GM21737 (cell line): ENCODE results near the gene COX19.

Experiments used
- ATAC-seq: cut with Tn5 transposase; IDR thresholded peaks from one replicate; pipeline ENCODE4 v1.9.1; 2021; ENCODE audit warnings: mild to moderate bottlenecking, moderate library complexity; ENCODE audit not compliant: unreplicated experiment

COX19 gene

DNA sequence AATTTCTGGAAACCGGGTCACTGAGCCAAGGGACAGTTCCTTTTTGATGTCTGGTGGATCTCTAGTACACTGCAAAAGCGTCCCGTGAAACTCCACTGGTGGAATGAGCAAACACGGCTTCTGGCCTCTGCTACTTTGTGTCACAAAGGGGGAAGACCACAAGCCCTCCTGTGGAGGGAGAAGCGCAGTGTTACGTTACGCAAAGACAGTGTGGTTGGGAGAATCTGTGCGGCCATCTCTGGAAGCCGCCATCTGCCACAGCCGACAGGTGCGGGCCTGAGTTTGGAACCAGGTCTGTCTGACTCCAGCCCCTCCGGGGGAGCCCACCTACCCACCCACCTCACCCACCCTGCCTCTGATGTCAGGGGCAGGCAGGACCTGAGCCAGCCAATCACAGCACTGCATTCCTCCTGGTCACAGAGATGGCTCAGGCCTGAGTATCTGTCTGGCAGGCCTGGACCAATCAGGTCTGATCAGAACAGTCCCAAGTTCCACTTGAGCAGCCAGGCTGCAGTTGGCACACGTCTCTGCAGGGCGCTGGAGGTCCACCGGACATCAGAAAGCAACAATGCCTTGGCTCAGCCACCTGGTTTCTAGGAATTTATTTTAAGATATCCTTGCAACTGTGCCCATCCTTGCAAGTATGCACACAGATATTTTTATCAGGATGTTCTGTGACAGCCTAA, 4.7 kb upstream of the COX19 start:
- ATAC-seq, result no peak

DNA sequence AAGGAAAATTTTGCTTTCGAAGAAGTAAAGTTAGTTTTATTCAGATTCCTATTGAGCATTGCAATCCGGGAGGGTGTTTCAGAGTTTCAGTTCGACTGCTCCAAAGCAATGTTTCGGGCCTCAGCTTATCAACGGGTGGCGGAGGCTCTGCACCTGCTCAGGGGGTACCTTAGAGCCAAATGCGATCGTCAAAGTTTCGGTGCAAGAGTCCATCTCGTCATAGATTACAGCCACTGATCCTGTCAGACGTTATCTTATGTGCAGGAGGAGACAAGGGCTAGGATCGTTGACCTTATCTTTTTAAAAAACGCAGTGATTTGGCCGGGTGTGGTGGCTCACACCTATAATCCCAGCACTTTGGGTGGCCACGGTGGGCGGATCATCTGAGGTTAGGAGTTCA, 3.8 kb upstream of the COX19 start:
- ATAC-seq, result no peak

DNA sequence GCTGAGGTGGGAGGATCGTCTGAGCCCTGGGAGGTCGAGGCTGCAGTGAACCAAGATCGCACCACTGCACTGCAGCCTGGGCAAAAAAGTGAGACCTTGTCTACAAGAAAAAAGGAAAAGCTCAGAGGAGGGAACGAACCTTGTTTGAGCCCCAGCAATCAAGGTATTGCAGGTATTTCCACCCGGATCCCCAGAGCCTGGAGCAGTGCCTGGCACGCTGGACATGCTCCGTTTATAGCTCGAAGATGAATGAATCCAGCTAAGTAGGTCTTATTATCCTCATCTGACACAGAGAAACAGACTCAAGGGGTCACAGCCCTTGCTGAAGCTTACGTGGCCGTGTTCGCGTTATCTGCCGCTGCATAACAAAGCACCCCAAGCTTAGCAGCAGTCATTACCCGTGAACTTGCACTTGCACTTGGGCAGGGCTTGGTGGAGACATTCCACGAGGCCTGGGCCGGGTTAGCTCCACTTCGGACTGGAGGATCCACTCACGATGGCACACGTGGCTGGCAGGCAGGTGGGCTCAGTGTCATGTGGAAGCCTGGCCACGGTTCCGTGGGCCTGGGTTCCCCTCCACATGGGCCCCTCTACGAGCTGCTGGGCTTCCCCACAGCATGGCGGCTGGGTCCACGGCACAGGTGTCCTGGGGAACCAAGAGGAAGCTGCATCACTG, 3.2 kb upstream of the COX19 start:
- no peak for ATAC-seq

DNA sequence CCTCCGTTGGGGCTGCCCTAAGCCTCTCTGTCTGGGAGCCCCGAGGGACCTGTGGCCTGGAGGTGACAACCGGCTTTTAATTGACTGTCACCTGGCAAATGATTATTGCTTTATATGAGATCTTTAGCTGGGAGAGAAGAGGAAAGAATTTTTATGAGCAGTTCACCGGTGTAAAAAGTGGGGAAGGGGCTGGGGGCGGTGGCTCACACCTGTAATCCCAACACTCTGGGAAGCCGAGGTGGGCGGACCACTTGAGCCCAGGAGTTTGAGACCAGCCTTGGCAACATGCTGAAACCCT, 2.6 kb upstream of the COX19 start:
- ATAC-seq, result no peak

DNA sequence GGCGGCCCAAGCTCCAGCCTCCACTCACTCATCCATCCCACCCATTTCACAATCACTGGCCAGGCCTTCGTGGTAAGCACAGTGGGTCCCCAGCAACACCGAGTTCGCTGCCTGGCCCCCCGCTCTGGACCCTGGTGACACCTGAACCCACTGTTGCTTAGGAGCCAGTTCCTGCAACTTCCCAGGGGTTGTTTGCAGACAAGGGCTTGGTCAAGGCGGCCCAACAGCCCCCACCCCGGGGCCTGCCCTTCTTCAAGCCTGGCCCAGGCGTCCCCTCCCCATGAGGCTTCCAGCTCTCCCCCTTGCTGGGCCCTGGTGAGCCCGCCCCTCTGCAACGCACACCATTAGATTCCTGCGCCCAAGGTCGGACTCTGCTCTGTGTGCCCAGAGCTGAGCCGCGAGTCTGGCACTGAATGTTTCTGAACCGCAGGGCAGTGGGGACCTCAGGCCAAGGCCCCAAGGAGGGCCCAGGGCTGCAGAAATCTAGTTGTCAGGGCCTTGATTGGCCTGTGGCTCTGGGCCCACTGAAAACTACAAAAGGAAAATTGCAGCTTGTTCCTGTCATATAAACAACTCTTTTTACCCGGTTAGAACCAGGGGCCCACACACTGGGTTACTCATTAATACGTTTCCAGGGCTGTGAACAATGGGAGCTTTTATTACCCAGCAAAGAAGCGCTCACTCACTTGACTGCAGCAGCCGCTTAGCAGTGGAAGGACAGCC, 2.1 kb upstream of the COX19 start:
- ATAC-seq, result peak; percentile 35

DNA sequence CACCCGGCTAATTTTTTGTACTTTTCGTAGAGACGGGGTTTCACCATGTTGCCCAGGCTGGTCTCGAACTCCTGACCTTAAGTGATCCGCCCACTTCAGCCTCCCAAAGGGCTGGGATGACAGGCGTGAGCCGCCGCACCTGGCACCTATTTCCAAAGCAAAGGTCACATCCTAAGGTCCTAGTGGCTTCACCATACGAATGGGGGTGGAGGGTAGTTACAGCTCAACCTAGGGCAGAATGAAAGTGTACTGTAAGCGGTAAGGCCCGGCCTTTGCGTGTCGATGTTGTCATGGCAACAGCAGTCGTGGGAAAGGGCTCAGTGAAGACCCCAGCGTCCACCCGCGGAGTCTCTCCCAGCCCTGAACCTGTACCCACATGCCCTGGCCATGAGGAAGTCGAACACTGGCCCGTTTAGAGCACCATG, 1.6 kb upstream of the COX19 start:
- ATAC-seq, result no peak

DNA sequence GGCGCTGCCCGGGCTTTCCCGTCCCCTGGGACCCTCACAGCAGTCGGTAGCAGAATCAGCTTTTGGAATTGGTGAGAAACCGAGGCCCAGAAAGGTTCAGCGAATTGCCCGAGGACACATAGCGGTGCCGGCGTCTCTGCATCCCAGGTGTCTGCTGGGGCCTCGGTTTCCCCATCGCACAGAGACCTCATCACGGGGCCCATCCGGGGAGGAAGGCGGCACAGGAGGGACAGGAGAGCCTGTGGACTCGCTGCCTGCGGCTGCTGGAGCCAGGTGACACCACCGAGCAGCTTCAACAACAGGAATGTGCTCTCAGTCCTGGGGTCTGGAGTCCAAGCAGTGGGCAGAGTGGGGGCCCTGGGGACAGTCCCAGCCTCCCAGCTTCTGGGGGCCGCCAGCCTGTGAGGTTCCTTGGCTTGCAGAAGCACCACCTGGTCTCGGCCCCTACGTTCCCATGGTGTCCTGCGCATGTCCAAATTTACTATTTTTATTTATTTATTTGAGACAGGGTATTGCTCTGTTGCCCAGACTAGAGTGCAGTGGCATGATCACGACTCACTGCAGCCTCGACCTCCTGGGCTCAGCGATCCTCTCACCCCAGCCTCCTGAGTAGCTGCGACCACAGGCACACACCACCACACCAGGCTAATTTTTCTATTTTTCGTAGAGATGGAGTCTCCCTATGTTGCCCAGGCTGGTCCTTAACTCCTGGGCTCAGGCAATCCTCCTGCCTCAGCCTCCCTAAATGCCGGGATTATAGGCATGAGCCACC, 539 bp upstream of the COX19 start:
- no peak for ATAC-seq

DNA sequence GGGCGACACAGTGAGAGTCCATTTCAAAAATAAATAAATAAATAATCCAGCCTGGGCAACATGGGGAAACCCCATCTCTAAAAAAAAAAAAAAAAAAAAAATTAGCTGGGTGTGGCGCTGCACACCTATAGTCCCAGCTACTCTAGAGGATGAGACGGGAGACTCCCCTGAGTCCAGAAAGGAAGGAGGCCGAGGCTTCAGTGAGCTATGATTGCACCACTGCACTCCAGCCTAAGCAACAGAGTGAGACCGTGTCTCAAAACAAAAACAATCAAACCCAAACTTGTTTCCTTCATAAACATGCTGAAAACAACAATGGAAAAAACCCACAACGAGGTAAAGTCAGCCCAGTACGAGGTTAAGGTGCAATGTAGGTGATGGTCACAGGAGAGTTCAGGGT, 1.2 kb downstream of the COX19 start:
- ATAC-seq, result no peak

DNA sequence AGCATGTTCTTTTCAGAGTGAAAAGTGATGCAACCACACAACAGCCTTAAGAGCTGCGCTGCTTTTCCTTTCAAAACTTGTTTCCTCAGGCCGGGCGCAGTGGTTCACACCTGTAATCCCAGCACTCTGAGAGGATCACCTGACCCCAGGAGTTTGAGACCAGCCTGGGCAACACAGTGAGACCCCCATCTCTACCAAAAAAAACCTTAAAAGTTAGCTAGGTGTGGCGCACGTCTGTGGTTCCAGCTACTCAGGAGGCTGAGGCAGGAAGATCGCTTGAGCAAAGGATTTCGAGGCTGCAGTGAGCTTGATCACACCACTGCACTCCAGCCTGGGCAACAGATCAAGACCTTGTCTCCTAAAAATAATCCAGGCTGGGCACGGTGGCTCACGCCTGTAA, 2.0 kb downstream of the COX19 start:
- no peak for ATAC-seq

DNA sequence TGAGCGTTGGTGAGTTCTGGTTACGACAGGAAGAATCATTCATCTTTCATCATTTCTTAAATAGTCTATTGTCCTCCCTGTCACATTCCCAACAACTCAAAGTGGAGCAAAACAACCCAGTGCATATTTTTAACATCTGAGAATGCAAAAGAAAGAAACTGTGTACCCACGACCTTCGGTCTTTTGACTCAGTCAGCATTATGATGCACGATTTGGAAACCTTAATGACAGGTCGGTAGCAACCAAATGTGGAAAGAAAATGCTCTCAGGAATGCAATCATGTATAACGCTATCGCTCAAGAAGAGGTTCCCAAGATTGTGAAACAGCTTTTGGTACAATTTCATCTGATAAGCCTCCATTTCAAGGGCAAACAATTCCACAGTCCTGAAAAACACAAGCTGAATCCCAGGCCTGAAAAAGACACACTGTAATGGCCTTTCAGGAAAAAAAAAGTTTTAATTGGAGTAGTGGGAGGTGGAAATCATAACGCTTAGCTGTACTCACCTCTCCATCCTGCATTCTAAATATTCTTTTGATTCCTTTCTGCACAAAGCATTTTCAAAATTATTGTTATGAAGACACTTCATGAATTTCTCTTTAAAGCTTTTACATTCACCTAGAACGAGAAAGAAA, 2.6 kb downstream of the COX19 start:
- ATAC-seq, result no peak

DNA sequence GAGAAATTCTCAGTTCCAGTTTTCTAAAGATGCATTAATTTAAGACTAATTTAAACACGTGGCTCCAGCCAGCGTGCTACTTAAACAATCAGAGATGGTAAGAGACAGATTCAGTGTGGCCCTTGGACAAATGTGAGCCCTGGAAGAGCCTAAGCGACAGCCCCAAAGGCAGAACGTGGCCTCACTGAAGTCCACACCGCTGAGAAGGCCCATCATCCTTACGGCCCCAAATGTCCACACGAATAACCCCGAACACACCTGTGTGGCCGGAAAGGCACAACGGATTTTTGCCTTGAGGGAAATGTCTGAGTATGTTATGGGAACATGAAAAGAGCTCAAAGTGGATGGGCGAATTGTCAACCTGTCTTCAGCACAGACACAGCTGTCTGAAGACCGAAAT, 3.2 kb downstream of the COX19 start:
- no peak for ATAC-seq

DNA sequence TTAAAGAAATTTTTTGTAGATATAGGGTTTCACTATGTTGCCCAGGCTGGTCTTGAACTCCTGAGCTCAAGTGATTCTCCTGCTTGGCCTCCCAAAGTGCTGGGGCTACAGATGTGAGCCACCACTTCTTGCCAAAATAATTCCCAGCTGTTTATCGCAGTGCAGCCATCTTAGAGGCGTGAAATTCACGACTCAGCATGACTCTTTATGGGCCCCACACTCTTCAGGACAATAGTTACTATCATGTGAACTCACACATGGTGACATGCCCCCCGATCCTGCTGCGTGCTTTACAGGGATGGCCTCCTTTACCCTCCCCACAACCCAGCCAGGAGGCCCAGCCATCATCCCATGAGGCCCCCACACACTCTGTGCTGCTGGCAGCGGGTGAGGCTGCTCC, 4.6 kb downstream of the COX19 start:
- ATAC-seq, result no peak

DNA sequence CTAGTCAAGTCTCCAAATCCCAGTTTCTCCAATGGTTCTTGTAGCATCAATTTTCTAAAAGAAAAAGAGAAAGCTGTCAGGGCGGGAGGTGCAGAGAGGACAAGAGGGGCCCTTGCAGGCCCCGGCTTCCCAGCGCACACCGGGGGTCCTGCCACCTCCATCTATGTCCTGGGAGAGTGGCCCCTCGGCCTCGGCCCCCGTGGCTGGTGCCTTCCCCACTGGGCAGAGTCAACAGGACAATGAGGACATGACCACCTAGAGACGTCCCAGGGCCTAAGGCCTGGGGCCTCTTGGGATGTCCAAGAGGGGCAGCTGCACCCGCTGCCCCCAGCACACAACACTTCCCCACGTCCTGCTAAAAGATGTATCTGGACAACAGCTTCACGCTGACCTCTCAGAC, 5.9 kb downstream of the COX19 start:
- ATAC-seq, result no peak

DNA sequence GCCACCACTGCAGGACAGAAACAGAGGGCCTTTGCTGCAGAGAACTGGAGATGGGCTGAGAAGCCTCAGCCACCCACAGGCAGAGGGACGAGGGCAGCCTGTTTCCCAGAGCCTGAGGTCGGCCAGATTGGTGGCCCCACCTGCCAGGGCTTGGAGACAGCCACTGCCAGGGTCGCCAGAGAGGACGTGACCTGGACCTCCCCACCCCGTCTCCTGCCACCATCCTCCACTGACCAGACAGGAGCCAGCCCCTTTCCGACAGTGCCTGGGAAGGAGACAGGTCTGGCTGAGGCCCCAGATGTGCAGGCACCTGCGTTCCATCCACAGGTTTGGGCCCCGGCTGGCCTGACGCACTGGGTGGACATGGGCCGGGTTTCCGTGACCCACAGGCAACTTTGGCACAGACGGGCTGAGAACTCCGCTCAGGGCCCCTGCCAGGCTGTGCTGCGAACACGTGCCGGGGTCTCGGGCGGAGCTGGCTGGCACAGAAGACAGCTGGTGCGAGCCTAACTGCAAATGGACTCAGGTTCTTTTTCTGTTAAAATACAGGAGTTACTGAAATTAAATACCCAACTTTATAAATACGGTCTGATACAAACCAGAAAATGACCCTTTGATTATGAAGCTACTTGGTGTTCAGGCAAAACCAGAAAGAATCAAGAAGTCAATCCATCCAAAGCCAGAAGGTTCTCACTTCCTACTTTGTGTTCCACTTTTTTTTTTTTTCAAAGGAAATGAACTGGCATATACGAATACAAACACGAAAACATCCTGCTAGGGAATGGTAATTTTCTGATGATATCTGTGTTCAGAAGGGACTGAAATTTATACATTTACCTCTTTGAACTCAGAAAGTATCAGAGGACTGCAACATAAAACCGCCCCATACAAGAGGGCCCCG, 6.9 kb downstream of the COX19 start:
- no peak for ATAC-seq

DNA sequence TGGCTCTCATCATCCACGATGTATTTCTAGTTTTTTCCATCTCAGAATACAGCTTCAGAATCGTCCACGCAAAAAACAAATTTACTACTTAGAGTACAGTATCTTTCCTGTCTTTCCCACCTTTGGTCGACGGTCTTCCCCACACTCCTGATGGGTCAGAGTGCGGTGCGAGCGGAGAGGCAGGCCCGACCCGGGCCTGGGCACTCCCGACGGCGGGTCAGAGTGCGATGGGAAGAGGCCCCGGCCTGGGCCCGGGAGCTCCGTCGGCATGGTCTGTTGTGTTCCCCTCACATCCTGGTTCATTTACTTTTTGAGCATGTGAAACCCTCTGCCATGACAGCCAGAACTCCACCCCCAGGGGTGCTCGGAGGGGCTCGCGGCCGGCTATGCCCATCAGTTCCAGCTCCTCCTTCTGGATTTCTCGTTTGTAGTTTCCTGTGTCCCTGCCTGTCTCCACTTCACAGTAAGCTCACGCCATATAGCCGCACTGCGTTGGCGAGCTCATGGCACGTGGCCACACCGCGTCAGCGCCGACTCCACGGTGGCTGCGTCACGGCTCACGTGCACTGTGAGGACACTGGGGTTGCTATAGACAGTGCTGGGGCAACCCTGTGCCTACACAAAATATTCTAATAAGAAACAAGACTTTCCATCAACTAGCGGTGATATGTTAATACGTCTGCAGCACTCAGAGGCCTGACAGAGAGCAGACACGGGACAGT, 7.8 kb downstream of the COX19 start:
- ATAC-seq, result no peak

DNA sequence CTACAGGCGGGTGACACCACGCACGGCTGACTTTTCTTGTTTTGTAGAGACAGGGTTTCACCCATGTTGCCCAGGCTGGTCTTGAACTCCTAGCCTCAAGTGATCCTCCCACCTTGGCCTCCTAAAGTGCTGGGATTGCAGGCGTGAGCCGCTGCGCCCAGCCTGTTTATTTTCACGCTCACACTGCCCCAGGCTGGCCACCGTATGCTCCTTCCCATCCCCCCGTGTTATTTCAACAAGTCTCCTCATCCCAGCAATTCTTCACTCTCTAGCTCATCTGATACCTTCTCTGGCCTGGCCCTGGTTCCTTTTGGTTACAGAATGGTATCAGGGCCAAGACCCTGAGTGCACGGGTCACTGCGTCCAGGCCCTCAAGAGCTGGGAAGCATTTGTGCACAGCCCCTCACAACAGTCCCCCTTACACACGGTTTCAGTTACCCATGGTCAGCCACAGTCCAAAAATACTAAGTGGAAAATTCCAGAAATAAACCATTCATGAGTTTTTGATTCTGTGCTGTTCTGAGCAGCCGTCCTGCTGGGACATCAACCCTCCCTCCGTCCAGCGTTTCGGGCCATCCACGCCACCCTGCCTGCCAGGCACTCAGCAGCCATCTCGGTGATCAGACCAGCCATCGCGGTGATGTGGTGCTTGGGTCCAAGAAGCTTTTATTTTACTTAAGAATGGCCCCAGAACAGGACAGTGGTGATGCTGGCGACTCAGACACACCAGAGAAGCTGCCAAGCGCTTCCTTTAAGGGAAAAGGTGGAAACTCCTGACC, 8.9 kb downstream of the COX19 start:
- no peak for ATAC-seq

DNA sequence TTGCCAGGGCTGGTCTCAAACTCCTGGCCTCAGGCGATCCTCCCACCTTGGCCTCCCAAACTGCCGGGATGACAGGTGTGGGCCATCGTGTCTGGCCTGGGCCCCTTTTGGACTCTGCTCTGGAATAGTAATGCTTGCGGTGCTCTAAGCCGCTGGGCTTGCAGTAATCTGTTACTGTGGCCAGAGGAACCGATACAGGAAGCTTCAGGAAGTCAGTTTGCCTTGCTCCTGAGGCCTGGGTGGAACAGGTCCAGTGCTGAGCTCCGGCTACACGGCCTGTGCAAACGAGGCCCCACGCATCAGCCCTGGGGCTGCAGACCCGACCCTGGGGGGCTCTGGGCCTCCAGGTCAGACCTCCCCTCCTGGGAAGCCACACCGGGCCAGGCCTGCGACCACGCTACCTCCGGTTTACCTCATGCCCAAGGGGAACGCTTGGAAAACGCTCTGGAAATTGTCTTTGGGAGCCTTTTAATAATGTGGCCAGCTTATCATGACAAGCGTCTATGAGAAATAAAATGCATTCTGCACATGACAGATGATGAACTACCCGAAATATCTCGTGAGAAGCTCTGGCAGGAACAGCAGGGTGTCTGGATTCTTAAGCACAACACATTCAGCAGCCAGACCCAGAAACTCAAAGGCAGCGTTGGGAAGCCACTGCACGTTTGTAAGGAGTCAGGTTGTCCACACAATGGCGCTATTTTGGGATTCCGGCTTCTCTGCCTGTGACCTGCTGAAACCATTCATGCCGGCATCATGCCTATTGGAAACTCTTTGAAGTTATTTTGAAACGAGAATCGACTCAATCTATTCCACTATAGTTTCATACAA, 10.7 kb downstream of the COX19 start:
- no peak for ATAC-seq
